Cardiac septum (tissue), 1 donor: Measurements from ENCODE around the gene OTOP3. TPM values are rescaled to one million over a fixed set of nuclear protein-coding genes. Genes with fewer than 3 reads are reported as not detected.
A peak's percentile ranks its signal among the peaks of the same experiment; 100 is the strongest.
"Not testable (repeated sequence)": the region's sequence is repeated elsewhere in the genome, so short reads cannot be mapped to it uniquely, and the experiment has no call there.

Experiments used
- DNase-seq: peaks from one replicate; pipeline ENCODE4 v3.0.0-alpha.2; 2020; ENCODE audit warnings: low spot score
- intact Hi-C: fragments of 100-400 bp; cut with DNase I; formaldehyde crosslinking; loops from one replicate; pipeline ENCODE4 v1.14.0; 2022
- total RNA-seq: library from RNA; stranded (reverse); fragmentation: NEBNext Ultra II Directional; extraction: Animal tissue kit (Norgen Biotek cat#: 25700); gene quantifications from one replicate; pipeline ENCODE4 v1.2.1, GENCODE V29; 2021
- donor health status: DM: no; HTN: no; CAD: no.

The OTOP3 gene
- total RNA-seq, 1 donor from 2014 or later = not detected

DNA sequence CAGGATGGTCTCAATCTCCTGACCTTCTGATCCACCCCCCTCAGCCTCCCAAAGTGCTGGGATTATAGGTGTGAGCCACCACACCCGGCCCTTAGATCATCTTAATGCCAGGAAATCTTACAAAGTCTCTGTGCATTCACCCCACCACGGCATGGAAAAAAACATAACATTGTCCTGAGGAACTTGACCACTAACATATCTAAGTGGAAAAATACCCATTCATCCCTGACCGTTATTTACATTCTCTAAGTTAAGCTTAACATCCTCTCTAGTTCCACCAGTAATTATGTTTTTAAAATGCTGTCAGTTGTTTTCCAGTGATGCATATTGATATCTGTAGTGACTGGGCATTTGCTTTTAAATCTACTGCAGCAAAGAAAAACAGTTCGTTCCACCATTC is 40.2 kb downstream of the OTOP3 start:
- DNase-seq = no peak
- intact Hi-C loops = no loop called here

DNA sequence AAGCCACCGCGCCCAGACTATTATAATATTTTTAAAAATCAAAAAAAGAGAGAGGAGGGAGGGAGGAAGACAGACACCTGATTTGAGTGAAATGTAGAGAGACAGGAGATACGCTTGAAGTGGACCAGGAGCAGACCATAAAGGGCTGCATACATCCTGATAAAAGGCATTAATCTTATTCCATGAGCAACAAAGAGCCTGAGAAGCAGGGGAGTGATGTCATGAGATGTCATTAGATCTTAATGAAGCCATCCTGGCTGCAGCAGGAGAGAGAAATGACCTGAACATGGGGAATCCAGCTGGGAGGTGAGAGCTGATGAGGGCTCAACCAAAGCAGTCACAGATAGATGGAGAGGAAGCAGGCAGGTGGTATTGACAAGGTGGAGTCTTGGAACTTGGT is 42.1 kb downstream of the OTOP3 start:
- intact Hi-C loops = no loop called here

DNA sequence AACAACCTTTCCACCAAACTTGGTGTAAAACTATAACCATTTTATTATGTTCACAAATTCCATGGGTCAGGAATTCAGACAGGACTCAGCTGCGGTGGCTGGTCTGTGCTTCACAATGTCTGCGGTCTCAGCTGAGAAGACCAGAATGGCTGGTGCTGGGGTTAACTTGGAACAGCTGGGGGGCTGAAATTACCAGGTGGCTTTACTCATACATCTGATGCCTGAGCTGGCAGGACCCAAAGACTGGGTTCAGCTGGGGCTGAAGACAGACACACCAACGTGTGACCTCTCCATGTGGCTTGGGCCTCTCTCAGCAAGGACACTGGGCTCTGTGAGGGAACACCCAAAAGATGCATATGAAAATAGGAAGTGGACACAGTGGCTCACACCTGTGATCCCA is 42.5 kb downstream of the OTOP3 start:
- intact Hi-C loops = no loop called here

More for the DNA sequence above, 42.1 kb downstream of the OTOP3 start:
- DNase-seq = no peak

DNA sequence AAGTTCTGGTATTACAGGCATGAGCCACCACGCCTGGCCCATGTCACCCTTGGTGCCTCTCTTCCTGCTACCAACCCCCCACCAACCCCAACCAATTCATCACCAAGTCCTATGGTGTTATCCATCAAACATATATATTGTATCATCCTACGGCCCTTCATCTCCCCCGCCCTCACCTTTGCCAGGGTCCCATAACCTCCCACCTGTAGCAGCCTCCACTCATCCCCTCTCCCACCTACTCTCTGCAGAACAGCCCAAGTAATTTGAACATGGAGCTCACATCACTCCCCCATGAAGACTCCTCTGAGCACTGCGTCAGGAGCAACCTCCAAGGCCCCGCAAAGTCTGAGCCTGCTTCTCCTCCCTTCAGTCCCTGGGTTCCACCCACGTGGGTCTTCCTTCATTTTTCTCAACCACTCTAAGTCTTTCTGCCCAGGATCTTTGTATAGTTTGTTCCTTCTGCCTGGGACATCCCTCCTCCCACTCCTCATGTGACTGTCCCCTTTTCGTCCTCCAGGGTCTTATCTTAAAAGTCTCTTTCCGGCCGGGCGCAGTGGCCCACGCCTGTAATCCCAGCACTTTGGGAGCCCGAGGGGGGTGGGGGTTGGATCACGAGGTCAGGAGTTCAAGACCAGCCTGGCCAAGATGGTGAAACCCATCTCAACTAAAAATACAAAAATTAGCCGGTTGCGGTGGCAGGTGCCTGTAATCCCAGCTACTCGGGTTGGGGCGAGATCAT is 43.9 kb downstream of the OTOP3 start:
- DNase-seq = no peak
- intact Hi-C loops = no loop called here

More for the DNA sequence above, 42.5 kb downstream of the OTOP3 start:
- no peak for DNase-seq

DNA sequence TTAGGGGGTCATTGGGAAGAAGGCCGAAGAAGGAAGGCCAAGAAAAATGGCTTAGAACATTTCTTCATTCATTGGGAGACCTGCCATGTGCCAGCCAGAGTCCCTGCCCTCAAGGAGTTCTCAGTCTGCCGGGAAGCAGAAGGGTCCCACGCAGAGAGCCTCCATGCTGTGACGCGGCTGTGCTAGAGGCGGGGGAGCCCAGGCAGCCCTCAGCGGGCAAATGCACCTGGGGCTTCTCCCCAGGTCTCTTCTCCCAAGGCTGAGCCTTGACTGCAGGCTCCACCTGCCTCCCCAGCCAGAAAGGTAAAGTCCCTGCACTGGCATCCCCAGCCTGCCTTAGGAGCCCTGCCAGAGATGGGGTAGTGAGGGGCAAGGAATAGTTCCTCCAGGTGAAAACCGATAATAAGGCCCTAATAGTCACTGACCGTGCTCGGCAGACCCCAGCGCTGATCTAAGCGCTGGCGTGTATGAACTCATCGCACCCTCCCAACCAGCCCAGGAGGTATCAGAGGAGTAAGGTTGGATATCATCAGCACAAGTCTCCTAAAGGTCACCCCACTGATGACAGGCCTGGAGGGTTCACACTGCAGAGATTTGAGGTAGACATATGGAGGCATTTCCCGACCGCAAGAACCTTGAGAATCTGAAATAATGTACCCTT is 45.8 kb downstream of the OTOP3 start:
- intact Hi-C loops = no loop called here
- no peak for DNase-seq

DNA sequence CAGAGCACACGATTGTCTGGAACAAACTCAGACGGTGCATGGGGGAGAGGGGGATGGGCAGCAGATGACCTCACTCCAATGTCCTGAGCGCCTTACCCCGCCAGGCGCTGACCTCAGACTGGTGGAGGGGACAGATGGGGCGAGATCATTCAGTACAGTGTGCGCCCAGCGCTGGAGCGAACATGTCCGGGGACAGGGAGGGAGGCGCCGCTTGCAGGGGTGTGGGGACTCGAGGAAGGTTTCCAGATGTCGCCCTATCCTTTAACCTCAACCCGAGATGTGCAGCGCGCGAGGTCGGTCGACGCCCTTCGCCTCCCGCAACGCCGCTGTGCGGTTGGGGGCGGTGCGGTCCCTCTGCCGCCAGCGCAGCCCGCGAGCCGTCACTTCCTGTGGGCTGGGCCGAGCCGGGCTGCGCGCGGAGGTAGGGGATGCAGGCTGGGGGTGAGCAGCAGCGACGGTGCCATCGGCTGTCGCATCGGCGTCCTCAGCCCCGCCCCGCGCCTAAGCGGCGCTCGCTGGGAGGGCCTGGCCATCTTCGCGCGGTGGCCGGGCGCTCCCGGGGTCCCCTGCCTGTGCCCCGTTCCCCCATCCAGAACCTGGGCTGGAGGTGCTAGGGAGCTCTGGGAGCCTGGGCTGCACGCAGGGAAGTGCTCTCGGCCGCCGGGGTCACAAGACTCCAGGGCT is 46.4 kb downstream of the OTOP3 start:
- intact Hi-C loops = no loop called here
- peak; percentile 86 for DNase-seq

DNA sequence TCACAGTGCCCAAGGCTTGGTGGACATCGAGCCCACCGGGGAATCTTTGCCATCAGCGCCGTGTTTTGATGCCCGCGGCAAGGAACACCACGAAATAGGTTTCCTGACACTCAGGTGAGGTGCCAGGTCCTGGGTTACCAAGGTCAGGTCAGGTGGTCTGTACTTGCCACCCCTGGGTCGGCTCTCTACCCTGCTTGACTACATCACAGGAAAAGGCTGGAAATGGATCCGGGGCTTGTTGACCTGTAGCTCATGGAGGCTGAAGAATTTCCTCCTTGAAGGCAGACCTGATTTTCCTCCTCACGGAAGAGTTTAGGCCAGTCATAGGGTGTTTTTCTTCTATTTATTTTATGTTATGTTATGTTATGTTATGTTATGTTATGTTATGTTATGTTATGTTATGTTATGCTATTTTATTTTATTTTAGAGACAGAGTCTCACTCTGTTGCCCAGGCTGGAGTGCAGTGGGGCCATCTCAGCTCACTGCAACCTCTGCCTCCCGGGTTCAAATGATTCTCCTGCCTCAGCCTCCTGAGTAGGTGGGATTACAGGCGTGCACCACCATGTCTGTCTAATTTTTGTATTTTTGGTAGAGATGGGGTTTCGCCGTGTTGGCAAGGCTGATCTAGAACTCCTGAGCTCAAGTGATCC is 47.1 kb downstream of the OTOP3 start:
- DNase-seq, intact Hi-C loops: not testable (repeated sequence)

DNA sequence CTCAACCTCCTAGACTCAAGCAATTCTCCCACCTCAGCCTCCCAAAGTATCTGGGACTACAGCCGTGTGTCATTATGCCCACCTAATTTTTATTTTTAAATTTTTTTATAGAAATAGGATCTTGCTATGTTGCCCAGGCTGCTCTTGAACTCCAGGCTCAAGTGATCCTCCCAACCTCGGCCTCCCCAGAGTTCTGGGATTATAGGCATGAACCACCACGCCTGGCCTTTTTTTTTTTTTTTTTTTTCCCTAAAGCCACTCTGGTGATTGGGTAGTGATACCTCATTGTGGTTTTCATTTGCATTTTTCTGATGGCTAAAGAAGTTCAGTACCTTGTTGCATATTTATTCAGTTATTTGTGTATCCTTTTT is 50.5 kb downstream of the OTOP3 start:
- intact Hi-C loops = no loop called here
- DNase-seq = no peak

DNA sequence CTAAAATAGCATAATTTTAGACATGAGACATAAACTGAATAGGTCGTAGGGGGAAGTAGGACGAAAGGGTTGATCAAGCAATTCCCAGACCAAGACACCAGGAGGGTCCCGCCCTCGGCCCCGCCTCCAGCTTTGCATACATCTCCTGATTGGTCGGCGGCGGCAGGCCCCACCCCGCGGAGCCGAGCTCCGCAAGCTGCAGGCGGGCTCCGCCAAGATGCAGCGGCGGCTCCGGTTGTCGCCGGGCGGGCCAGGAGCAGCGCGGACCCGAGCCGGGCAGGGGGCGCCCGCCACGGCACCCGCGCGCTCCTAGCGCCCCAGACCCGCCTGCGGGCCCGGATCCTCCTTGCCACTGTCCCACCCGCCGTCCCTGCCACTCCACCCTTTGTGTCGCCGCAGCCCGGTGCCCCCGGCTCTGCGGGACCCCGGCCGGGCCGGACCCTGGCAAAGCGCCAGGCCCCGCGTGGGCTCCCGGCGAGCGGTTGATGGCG is 51.8 kb downstream of the OTOP3 start, which contains the start of gene CDR2L:
CDR2L (plus strand) TSS at position 215 of the 491 bp plus-strand sequence. CDS start 412 bp downstream, outside the sequence.
- DNase-seq = peak; percentile 98
- intact Hi-C loops = no loop called here

DNA sequence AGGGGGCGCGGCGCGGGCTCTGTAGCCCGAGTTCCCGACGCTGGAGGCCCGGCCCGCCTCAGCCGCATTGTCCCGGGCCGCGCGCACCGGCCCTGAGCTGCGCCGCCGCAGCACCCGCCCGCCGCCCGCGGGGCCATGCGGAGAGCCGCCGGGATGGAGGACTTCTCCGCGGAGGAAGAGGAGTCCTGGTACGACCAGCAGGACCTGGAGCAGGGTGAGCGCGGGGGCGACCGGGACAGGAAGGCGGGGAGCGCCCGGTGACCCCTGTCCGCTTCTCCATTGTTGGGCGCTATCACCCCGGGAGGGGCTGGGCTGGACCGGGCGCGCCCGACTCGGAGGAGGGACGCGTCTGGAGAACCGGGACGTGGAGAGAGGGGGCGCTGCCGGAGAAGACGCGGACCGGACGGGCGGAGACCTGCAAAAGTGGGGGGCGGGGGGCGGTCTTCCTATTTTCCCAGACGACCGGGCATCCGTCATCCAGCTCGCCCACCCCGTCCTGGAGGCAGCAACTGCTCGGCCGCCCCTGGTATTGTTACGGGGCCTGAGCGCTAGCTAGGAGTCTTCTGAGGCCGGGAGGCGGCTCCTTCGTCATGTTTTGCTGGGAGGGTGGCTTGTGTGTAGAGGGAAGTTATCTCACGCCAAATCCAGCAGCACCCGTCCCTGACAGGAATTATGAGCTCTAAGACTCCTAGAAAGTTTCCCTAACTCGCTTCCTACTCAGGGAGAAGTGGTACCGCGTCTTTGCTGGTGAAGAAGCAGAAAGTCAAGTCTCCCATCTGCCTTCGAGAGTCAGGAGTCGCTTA is 52.4 kb downstream of the OTOP3 start:
- intact Hi-C loops = loop anchor here (2.0 kb wide), 1 partner anchor 47 kb away; no protein-coding TSS in a partner anchor
- peak; percentile 91 for DNase-seq

DNA sequence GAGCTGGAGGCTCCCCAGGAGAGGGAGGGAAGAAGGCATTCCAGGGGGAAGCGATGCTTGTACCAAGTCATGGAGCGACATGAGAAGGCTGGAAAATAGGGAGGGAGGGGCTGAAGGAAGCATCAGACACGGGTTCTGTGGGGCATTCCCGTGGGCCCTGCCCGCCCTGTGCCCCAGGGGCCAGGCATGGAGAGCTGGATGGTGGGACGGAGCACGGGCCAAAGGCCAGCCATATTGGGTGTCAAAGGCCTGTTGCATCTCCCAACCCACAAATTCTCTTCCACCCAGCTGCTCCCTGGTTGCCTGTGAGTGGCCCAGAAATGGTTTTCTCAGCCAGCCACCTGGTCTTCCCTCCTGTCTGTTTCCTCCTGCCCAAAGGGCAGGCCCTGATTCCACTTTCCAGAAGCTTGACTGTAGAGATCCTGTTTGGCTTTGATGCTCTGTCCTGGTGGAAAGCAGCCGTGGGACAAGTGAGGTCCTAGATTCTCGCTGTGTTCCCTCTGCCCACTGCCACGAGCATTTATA is 54.9 kb downstream of the OTOP3 start:
- intact Hi-C loops = no loop called here
- no peak for DNase-seq

DNA sequence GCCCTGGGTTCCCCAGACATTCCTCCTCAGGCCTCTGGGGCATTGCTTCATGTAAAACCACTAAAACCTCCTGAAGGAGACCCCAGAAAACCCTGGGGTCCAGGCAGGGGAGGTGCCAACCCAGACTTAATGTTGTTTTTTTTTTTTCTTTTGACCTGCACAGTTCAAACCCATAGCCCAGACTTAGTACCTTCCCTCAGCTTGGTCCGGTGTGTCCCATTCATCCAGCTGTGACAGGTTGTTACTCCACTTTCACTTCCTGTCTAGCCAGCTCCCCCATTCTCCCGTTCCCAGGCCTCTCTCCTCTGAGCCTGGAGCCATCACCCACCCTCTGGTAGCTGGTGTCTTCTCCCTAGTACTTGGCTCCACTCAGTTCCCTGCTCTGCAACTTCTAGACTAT is 56.5 kb downstream of the OTOP3 start:
- intact Hi-C loops = no loop called here
- DNase-seq = no peak

DNA sequence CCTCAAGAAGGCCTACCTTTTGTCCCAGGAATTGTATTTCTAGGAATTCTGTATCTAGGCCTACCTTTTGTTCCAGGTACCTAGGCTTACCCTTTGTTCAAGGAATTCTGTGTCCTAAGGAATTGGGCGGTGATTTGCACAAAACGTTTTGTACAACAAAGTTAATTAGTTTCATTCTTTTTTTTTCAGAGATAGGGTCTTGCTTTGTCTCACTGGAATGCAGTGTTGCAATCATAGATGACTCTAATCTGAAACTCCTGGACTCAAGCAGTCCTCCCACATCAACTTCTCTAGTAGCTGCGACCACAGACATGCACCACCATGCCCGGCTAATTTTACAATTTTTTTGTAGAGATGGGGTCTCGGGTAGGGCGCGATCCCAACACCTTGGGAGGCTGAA is 58.7 kb downstream of the OTOP3 start:
- intact Hi-C loops = no loop called here
- no peak for DNase-seq

DNA sequence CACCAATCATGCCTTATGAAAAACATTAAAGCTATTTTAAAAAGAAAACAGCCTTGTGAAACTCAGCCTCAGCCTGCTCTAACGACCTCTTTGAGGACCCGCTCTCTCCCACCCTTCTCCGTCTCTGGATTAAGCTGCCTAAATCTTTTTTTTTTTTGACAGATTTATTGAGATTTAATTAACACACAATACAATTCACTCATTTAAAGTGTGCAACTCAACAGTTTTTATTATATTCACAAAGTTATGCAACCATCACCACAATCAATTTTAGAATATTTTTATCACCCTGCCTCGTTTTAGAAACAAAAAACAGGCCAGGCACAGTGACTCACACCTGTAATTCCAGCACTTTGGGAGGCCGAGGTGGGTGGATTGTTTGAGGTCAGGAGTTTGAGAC is 60.1 kb downstream of the OTOP3 start:
- DNase-seq = no peak
- intact Hi-C loops = no loop called here

DNA sequence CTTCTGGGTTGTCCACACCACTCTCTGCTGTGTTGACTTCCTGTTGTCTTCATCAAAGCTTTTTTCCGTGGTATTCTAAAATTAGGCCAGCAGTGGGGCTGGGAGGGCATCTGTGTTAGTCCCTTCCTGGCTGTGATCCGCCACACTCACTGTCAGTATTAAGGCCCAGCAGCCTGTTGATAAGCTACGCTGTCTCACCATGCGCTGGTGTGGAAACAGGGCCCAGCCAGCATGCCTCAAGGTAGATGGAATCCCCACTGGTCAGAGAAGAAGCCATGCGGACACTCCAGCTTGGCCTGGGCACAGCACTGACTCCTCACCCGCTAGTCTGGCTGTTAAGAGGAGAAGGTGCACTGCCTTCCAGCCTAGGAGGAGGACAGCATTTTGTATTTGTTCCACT is 63.1 kb downstream of the OTOP3 start:
- intact Hi-C loops = no loop called here
- no peak for DNase-seq

DNA sequence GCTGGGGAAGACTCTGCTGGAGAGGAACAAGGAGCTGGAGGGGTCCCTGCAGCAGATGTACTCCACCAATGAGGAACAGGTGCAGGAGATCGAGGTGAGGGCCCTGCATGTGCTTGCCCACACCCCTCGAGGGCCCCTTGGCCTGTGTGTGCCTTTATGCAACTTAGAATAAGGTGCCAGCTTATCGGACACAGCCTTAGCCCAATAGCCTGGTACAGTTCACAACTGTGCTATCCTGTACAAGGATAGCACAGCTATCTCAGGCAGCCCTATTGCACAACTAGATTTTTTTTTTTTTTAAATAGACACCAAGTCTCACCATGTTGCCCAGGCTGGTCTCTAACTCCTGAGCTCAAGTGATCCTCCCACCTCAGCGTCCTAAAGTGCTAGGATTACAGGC is 63.8 kb downstream of the OTOP3 start:
- intact Hi-C loops = no loop called here
- no peak for DNase-seq
